K562 (cell line): Measurements from ENCODE around the gene ABR. TPM values are rescaled to one million over a fixed set of nuclear protein-coding genes. Genes with fewer than 3 reads are reported as not detected.

Source experiments
- ATAC-seq: fragments of 200-7000 bp; cut with Tn5 transposase; 3 replicates; pipeline ENCODE4 v1.9.1; 2020; ENCODE audit warnings: moderate library complexity
- BruUV-seq: library from RNA; stranded (reverse); fragments of 400-500 nt; replicated peaks from 2 replicates; lab custom pipeline; 2021; lab: Mats Ljungman, UMichigan
- CTCF ChIA-PET: fragments of 300-600 bp; formaldehyde crosslinking; extraction: SDS; loops from one replicate; lab custom pipeline; 2021; ENCODE audit warnings: low intra/inter-chr PET ratio; lab: Yijun Ruan, JAX
- POLR2A ChIA-PET: fragments of 300-600, 350-650 bp; sonication (Branson Sonifier 250); formaldehyde crosslinking; extraction: SDS; loops from one replicate; lab custom pipeline; 2021; ENCODE audit warnings: antibody characterized with exemption, inconsistent platforms; lab: Yijun Ruan, JAX
- DNase-seq, 4 experiments: peaks; one replicate each; pipeline versions ENCODE4 v3.0.0 to v3.0.0-alpha.2; 2011 to 2018; ENCODE audit warnings: low spot score in 3 of 4, mixed read lengths in 3 of 4; ENCODE audit errors: extremely low read depth in 1 of 4
- FAIRE-seq: peaks from 2 replicates; lab custom pipeline; 2011; peaks lifted over from hg19 to GRCh38; lab: Jason Lieb, UNC
- H2AFZ ChIP-seq: 2 replicates; pipeline ENCODE4 v1.6.0; 2011; ENCODE audit warnings: low read depth, low read length, control low read depth, inconsistent platforms
- H3K27ac ChIP-seq: fragments of 200-600 bp; 3 replicates; pipeline ENCODE4 v1.8.0; 2011; ENCODE audit warnings: low read depth, mild to moderate bottlenecking, control low read depth, inconsistent platforms, low read length, moderate library complexity, mixed read lengths; ENCODE audit errors: extremely low read depth
- H3K27me3 ChIP-seq, 2 experiments: fragments of 300-600 bp in 1 of 2; 2 replicates in 1 of 2; 3 replicates in 1 of 2; pipeline versions ENCODE4 v1.6.0 to v1.8.0; 2011; ENCODE audit warnings: inconsistent platforms in 2 of 2, low read length in 2 of 2, mild to moderate bottlenecking in 1 of 2, mixed read lengths in 1 of 2, moderate library complexity in 1 of 2; ENCODE audit not compliant: control insufficient read depth in 2 of 2, insufficient read depth in 2 of 2
- H3K36me3 ChIP-seq: fragments of 300-600 bp; 3 replicates; pipeline ENCODE4 v1.8.0; 2011; ENCODE audit warnings: mild to moderate bottlenecking, low read length, inconsistent platforms; ENCODE audit not compliant: control insufficient read depth, insufficient read depth
- H3K4me1 ChIP-seq, 2 experiments: fragments of 200-600 bp in 1 of 2; replicated peaks in 1 of 2; 2 replicates in 1 of 2; 3 replicates in 1 of 2; pipeline versions ENCODE4 v1.5.1 to v1.8.0; 2011; ENCODE audit warnings: inconsistent platforms in 2 of 2, low read length in 2 of 2, mild to moderate bottlenecking in 1 of 2, mixed read lengths in 1 of 2, moderate library complexity in 1 of 2; ENCODE audit not compliant: control insufficient read depth in 2 of 2, insufficient read depth in 2 of 2
- H3K4me2 ChIP-seq: 2 replicates; pipeline ENCODE4 v1.6.1; 2011; ENCODE audit warnings: low read length, control low read depth, inconsistent platforms, mixed read lengths; ENCODE audit not compliant: insufficient read depth
- H3K4me3 ChIP-seq: fragments of 200-600 bp; sonication (generic), shearing (Covaris generic); 2 replicates; pipeline ENCODE4 v1.5.1; 2016; ENCODE audit warnings: control low read depth, inconsistent platforms
- H3K79me2 ChIP-seq: fragments of 200-600 bp; 3 replicates; pipeline ENCODE4 v1.8.0; 2011; ENCODE audit warnings: low read length, inconsistent platforms; ENCODE audit not compliant: control insufficient read depth, insufficient read depth
- H3K9ac ChIP-seq, 2 experiments: 2 replicates each; pipeline versions ENCODE4 v1.6.0 to v1.6.1; 2011; ENCODE audit warnings: low read depth in 2 of 2, low read length in 2 of 2, control low read depth in 1 of 2, inconsistent platforms in 1 of 2, mild to moderate bottlenecking in 1 of 2, mixed read lengths in 1 of 2; ENCODE audit not compliant: insufficient read depth in 1 of 2
- H3K9me1 ChIP-seq: one replicate; pipeline ENCODE4 v1.6.0; 2011; ENCODE audit warnings: inconsistent platforms, mild to moderate bottlenecking, low read length, moderate library complexity; ENCODE audit not compliant: control insufficient read depth, insufficient read depth
- H3K9me3 ChIP-seq: replicated peaks from 2 replicates; pipeline ENCODE4 v1.5.1; 2011; ENCODE audit warnings: low read depth, low read length, inconsistent platforms; ENCODE audit not compliant: control insufficient read depth, insufficient read depth
- H4K20me1 ChIP-seq: replicated peaks from 2 replicates; pipeline ENCODE4 v1.6.1; 2011; ENCODE audit warnings: low read length, inconsistent platforms, mixed read lengths; ENCODE audit not compliant: control insufficient read depth, insufficient read depth
- AFF4 ChIP-seq: sonication (generic); formaldehyde crosslinking; IDR thresholded peaks from 2 replicates; pipeline ENCODE4 v1.8.0; 2023; ENCODE audit warnings: mild to moderate bottlenecking, missing genetic modification reagents
- CC2D1A ChIP-seq: fragments of 450-650 bp; IDR thresholded peaks from 2 replicates; pipeline ENCODE4 v1.6.1; 2017; ENCODE audit warnings: mild to moderate bottlenecking
- EGR1 ChIP-seq: fragments of 450-650 bp; conservative IDR thresholded peaks from 2 replicates; pipeline ENCODE4 v1.6.1; 2017; ENCODE audit warnings: mild to moderate bottlenecking
- IFI16 ChIP-seq: fragments of 250-450 bp; sonication (Bioruptor Pico); IDR thresholded peaks from 2 replicates; pipeline ENCODE4 v2.1.2; 2022; ENCODE audit warnings: mild to moderate bottlenecking, inconsistent platforms
- MXD1 ChIP-seq: fragments of 250-450 bp; sonication (Bioruptor Pico); IDR thresholded peaks from 2 replicates; pipeline ENCODE4 v1.8.0; 2021; ENCODE audit warnings: borderline replicate concordance, mild to moderate bottlenecking, moderate library complexity; ENCODE audit not compliant: poor library complexity, severe bottlenecking
- POLR2G ChIP-seq: fragments of 200-400 bp; formaldehyde crosslinking; IDR thresholded peaks from 2 replicates; pipeline ENCODE4 v1.6.1; 2017; ENCODE audit warnings: low read depth, mild to moderate bottlenecking, antibody characterized with exemption, low read length, moderate library complexity
- RFX5 ChIP-seq: IDR thresholded peaks from 2 replicates; pipeline ENCODE4 v1.6.1; 2011; ENCODE audit warnings: low read depth, mild to moderate bottlenecking, improper control_type of control experiment, low read length
- SPI1 ChIP-seq: IDR thresholded peaks from 2 replicates; pipeline ENCODE4 v1.6.1; 2011; ENCODE audit warnings: low read depth, low read length, control low read depth, borderline replicate concordance
- SRSF3 ChIP-seq: fragments of 200-400 bp; formaldehyde crosslinking; IDR thresholded peaks from 2 replicates; pipeline ENCODE4 v1.6.1; 2016; ENCODE audit warnings: mild to moderate bottlenecking, low read length, moderate library complexity; ENCODE audit not compliant: insufficient read depth
- ZBTB5 ChIP-seq: fragments of 450-650 bp; IDR thresholded peaks from 2 replicates; pipeline ENCODE4 v1.6.1; 2017; ENCODE audit warnings: antibody characterized with exemption
- ZKSCAN3 ChIP-seq: fragments of 250-450 bp; sonication (Bioruptor Pico); IDR thresholded peaks from 2 replicates; pipeline ENCODE4 v1.4.0; 2020
- WGBS: fragments of 100-300 bp; shearing (Covaris generic); methylation state at CpG from one replicate; pipeline ENCODE4 v1.1.6; 2016; ENCODE audit warnings: low coverage, mixed read lengths; ENCODE audit not compliant: insufficient coverage; ENCODE audit errors: missing lambda C conversion rate; 5-methylcytosine and 5-hydroxymethylcytosine counted together
- in situ Hi-C: fragments of 300-500 bp; cut with MboI; formaldehyde crosslinking; loops from 4 replicates; pipeline ENCODE4 v1.15.0; 2018; ENCODE audit warnings: inconsistent platforms, mixed read lengths
- intact Hi-C: fragments of 100-400 bp; cut with micrococcal nuclease; formaldehyde crosslinking; loops from 2 replicates; pipeline ENCODE4 v1.14.2; 2022
- polyA plus RNA-seq, 8 experiments: library from polyadenylated mRNA; depleted of rRNA in 4 of 8; stranded (reverse) in 5 of 8; unstranded in 3 of 8; fragments of >200 nt; fragmentation: Nextera tagmentation in 2 of 8; fragmentation: Illumina TruSeq in 1 of 8; extraction: Ambion mirVana in 2 of 8; extraction: Trizol in 1 of 8; gene quantifications; 2 replicates each; pipeline versions ENCODE4 v1.2.1 to v1.2.3, GENCODE V29; 2011 to 2014; ENCODE audit warnings: inconsistent platforms in 1 of 8, missing spikeins in 1 of 8
- total RNA-seq, 7 experiments: library from RNA; depleted of rRNA in 6 of 7; stranded (reverse); fragments of >200 nt in 6 of 7; fragmentation: Illumina TruSeq in 2 of 7; extraction: Trizol in 2 of 7; gene quantifications; 2 replicates each; pipeline versions ENCODE4 v1.2.1 to v1.2.3, GENCODE V29; 2011 to 2021; ENCODE audit warnings: low replicate concordance in 1 of 7
- TF ChIP-seq, protein P1 (sequence below): fragments of 450-650 bp; conservative IDR thresholded peaks from 2 replicates; pipeline ENCODE4 v1.6.1; 2016; ENCODE audit warnings: missing genetic modification characterization, low read depth, mild to moderate bottlenecking, control low read depth, missing compliant biosample characterization

The ABR gene
- total and polyA plus RNA-seq, 9 of the 15 experiments (the other 6 are each of a cell fraction or from before 2014, with no cell fraction given), result 0.07 to 1.6 (median 0.37) TPM; not detected in 1

GRCh38 chr17:1179112-1179817, 516 bp downstream of the ABR start:
- peaks cover 0 to 18% of the 10 kb centered on the region in 2 experiments; a peak in 2 of 5 replicates for H3K4me1 ChIP-seq
- no peaks in the 10 kb centered on the region for H3K79me2 ChIP-seq
- DNase-seq (peak in 1 of 4 experiments; percentile 17), ATAC-seq (peak; percentile 74), FAIRE-seq (no peak)
- WGBS, result 5% methylated on average over 15 of the region's 69 CpGs
- peaks cover 9 to 47% of the 10 kb centered on the region in 2 experiments; a peak in 3 of 5 replicates for H3K27me3 ChIP-seq
- no peaks in the 10 kb centered on the region; the same call in none of the 2 replicates for H4K20me1 ChIP-seq
- peak overlapping the region; percentile 41; the same call in 1 of the 2 replicates for H3K4me2 ChIP-seq
- CTCF ChIA-PET, result no interaction called here
- no peak overlapping the region for H2AFZ ChIP-seq
- no peaks in the 10 kb centered on the region for H3K36me3 ChIP-seq
- intact Hi-C loops (no loop called here), in situ Hi-C loops (no loop called here)
- POLR2A ChIA-PET, result no interaction called here
- H3K9me1 ChIP-seq, result no peaks in the 10 kb centered on the region
- peak overlapping the region; percentile 26 for H3K4me3 ChIP-seq
- TF ChIP-seq, protein P1, sequence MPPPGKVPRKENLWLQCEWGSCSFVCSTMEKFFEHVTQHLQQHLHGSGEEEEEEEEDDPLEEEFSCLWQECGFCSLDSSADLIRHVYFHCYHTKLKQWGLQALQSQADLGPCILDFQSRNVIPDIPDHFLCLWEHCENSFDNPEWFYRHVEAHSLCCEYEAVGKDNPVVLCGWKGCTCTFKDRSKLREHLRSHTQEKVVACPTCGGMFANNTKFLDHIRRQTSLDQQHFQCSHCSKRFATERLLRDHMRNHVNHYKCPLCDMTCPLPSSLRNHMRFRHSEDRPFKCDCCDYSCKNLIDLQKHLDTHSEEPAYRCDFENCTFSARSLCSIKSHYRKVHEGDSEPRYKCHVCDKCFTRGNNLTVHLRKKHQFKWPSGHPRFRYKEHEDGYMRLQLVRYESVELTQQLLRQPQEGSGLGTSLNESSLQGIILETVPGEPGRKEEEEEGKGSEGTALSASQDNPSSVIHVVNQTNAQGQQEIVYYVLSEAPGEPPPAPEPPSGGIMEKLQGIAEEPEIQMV (tag), result peak; percentile 53; the same call in 1 of the 2 replicates
- TF ChIP-seq ZKSCAN3 (CRISPR knock-in tag) (no peak), SRSF3 (no peak), SPI1 (no peak), CC2D1A (peak; percentile 62; the same call in 1 of the 2 replicates), MXD1 (CRISPR knock-in tag) (no peak), POLR2G (peak; percentile 13; the same call in 1 of the 2 replicates), AFF4 (CRISPR knock-in tag) (no peak), IFI16 (CRISPR knock-in tag) (no peak), RFX5 (no peak), ZBTB5 (peak; percentile 75; the same call in 1 of the 2 replicates), EGR1 (peak; percentile 44)
- H3K9me3 ChIP-seq, result no peaks in the 10 kb centered on the region
- H3K9ac ChIP-seq, result no peak overlapping the region; a peak in 1 of 4 replicates
- H3K27ac ChIP-seq, result no peak overlapping the region
- BruUV-seq, result no TSS peak
